Hypothalamus (tissue), 51 donors: ENCODE data around the gene ENTPD5.
A peak's percentile ranks its signal among the peaks of the same experiment; 100 is the strongest.

Source experiments
- DNase-seq, 51 donors: peaks; one replicate each; lab custom pipeline; 2025; lab: John Stamatoyannopoulos, UW

The ENTPD5 gene

GRCh38 chr14:74018586-74019407, at the start of gene ENTPD5, which contains the start of gene BBOF1:
Gene ENTPD5, minus strand, starts transcription at chr14:74019288. Its CDS starts 31,186 bp downstream, at chr14:73988102.
Gene BBOF1, plus strand, starts transcription at chr14:74019349. Its CDS starts 130 bp downstream, at chr14:74019479.
- DNase-seq: peak; percentile 38 to 90 (median 79)

DNA sequence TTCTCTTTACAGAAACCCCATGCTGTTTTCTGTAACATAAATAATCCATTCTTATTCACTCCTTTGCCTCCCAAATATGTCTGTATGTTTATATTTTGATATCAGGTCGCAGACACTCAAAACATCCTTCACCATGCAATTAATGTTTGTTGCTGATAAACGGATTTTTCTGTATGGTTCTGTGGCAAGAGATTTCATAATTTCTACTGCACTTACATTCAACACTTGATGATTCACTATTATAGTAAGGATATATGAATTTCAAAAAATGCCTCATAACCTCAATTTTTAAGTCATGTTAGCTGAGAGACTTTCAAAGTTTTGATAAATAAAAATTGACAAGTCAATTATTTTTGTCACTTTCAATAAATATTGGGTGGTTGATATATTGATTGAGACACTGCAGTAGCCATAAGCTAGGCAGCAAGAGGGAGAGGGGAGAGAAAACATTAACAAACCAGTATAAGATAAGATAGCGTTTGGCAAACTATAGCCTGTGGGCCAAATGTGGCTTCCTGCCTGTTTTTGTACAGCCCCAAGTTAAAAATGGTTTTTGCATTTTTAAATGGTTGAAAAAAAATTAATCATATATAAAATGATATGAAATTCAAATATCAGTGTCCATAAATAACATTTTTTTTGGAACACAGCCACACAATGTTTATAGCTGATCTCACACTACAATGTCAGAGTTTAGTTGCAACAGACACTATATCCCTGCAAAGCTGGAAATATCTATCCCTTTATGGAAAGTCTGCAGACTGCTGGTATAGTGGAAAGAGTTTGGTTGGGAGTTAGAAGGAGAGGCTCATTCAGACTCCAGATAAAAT, 46.9 kb upstream of the ENTPD5 start:
- DNase-seq: no peak

- DNase-seq: no peak
Measured at GRCh38 chr14:74064883-74065282, 45.8 kb upstream of the ENTPD5 start.

DNA sequence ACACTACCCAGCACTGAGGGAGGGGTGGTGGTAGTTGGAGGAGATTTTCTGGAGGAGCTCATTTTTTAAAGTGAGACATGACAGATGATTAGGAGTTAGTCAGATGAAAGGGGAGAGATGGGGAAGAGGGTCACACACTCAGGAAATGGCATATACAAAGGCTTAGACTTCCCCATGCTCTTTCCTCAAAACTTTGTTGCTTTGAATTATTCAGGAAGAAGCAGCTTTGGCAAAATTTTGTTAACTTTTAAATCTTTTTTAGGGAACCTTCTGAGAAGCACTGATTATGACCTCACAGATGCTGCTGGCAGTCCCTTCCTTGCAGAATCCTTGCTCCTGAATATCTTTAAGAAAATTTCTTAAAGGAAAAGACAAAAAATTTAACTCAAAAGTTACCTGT, 45.3 kb upstream of the ENTPD5 start:
- no peak for DNase-seq

DNA sequence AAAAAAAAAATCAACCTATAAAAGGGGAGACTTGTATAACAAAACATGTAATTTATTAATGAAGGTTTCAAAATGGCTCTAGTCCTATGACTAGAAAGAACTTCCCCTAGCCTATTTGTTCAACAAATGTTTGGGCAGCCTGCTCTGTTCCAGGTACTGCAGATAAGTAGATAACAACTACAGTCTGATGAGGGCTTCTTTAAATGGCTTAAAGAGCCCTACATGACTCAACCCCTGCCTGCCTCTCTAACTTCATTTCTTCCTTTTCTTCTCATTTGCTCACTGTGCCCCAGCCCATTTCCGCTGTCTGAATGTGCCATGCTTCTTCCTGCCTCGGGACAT, 43.7 kb upstream of the ENTPD5 start:
- no peak for DNase-seq

DNA sequence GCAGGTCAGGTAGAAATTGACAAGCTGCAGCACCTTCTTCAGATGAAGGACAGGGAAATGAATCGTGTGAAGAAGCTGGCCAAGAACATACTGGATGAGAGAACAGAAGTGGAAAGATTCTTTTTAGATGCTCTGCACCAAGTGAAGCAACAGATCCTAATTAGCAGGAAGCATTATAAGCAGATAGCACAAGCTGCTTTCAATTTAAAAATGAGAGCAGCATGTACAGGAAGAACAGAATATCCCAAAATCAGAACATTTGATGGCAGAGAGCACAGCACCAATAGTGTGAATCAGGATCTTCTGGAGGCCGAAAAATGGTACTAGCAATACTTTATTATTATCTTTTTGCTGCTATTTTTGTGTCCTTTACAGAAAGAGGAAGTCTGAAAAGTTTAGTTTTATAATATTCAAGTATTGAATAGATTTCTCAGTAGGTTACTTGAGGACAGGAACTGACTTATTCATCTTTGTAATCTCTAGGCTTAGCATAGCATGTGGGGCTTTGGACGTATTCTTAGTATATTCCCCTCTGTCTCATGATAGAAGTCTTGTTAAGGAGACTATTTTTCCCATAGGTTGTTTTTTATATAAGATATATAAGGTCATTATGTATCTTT, 30.9 kb upstream of the ENTPD5 start:
- DNase-seq: no peak

GRCh38 chr14:74048281-74048680, 29.2 kb upstream of the ENTPD5 start:
- DNase-seq: no peak

- DNase-seq: no peak
Measured at GRCh38 chr14:74045522-74045921, 26.4 kb upstream of the ENTPD5 start.

DNA sequence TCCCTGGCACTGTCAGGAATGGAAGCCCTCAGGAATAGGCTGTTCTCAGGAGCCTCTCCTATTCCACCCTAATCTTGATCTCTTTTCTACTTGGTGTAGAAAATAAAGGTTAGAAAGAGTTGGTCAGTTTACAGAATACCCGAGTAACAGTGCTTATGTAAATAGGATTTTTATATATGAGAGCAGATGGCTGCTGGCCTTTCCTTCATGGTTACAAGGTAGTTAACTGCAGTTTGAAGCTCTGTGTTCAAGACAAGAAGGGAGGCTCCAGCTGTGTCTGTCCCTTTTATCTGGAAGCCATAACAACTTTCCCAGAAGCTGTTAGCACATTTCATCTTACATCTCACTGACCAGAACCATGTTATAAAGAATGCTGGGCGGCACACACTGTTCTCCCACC, 23.2 kb upstream of the ENTPD5 start:
- no peak for DNase-seq

- peak in 1 of 51 donors; percentile 35 for DNase-seq
Measured at GRCh38 chr14:74038020-74038859, 19.2 kb upstream of the ENTPD5 start.

- no peak for DNase-seq
Measured at GRCh38 chr14:74035556-74035955, 16.5 kb upstream of the ENTPD5 start.

DNA sequence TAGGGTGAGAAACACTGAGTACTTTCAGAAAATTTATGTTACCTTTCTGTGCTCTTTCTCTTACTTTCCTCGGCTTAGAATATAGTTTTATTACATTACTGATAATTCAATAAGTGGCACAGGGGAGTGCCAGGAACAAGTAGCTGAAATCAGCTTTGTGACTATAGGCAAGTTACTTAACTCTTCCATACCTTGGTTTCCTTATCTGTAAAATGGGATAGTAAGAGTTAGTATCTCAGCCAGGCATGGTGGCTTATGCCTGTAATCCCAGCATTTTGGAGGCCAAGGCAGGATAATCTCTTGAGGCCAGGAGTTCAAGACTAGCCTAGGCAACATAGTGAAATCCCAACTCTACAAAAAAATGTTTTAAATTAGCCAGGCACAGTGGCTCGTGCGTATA, 15.5 kb upstream of the ENTPD5 start:
- no peak for DNase-seq

GRCh38 chr14:74029136-74029535, 10.0 kb upstream of the ENTPD5 start:
- no peak for DNase-seq

DNA sequence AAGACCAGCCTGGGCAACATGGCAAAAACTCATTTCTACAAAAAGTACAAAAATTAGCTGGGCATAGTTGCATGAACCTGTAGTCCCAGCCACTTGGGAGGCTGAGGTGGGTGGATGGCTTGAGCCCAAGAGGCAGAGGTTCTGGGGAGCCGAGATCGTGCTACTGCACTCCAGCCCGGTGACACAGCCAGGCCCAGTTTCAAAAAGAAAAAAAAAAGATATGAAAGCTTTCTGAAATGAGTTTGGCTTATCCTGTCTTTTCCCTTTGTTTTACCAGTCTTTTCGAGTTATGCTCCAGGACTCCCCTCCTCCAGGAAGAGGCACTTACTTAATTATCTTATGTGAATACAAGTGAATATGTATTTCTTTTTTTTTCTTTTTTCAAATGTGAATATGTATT, 3.3 kb upstream of the ENTPD5 start:
- DNase-seq: no peak

- peak in 2 of 51 donors; percentile 23 to 49 for DNase-seq
Measured at GRCh38 chr14:74019408-74020137, 485 bp upstream of the ENTPD5 start.

- no peak for DNase-seq
Measured at GRCh38 chr14:74018174-74018585, 908 bp downstream of the ENTPD5 start.

GRCh38 chr14:74015963-74016362, 3.1 kb downstream of the ENTPD5 start:
- DNase-seq: no peak

DNA sequence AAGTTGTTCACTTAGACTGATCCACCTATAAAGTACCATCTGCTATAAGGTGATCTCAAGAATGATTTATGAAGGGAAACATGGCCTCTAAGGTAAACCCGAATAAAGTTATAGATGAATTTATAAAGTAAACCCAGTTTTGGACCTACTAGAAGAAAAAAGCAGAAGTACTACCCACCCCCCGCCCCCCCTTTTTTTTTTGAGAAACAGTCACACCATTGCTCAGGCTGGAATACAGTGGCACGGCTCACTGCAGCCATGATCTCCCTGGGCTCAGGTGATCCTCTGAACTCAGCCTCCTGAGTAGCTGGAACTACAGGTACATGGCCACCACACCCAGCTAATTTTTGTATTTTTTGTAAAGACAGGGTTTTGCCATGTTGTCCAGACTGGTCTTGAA, 3.9 kb downstream of the ENTPD5 start:
- no peak for DNase-seq

DNA sequence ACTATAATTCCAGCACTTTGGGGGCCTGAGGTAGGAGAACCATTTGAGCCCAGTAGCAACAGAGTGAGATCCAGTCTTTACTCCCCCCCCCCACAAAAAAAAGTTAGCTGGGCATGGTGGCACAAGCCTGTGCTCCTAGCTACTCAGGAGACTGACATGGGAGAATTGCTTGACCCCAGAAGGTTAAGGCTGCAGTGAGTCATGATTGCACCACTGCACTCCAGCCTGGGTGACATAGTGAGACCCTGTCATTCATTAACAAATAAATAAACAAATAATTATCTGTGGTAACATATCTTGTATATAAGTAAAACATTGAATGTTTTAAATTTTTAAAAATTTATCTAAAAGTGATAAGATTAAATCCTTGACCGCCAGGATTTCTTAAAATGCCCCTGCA, 4.8 kb downstream of the ENTPD5 start:
- no peak for DNase-seq
